ENCODE data around the gene TIPARP.

The TIPARP gene

DNA sequence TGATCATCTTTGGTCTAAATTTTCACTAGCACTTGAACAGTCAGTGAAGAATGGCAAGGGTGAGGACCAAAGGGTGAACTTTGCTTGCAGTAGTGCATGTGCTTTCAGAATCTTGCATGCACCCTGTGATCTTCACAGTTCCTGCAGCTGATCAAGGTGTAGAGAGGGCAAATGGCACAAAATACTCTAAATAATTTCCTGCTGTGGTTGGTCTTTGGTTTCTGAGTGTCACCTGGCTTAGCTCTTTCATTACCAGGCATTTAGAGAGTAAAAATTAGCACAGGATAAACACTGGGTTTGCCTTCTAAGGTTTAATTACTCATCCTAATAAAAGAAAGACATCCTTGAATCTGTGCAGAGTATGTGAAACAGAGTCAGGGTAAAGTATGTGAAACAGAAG is 11.4 kb downstream of the TIPARP start:
- no peak overlapping the region for H2BK15ac ChIP-seq (replicated peaks; ENCODE audit: low read depth)
- H3K27me3 ChIP-seq (ENCODE audit: insufficient read depth, low read length, poor library complexity): no peaks in the 10 kb centered on the region
- H2AK5ac ChIP-seq (ENCODE audit: low read length): no peak overlapping the region
- no peak overlapping the region for H3K56ac ChIP-seq (ENCODE audit: low read length)
- H3K27ac ChIP-seq (ENCODE audit: low read depth, low read length): no peak overlapping the region
- H3K23ac ChIP-seq (ENCODE audit: low read length): no peak overlapping the region
- H3K18ac ChIP-seq (ENCODE audit: low read length): no peak overlapping the region
- no peaks in the 10 kb centered on the region for H3K36me3 ChIP-seq (ENCODE audit: control insufficient read depth, insufficient read depth, low read length)
- H3K4me2 ChIP-seq (ENCODE audit: low read length): no peak overlapping the region
- H3K79me2 ChIP-seq (ENCODE audit: control insufficient read depth, insufficient read depth, low read length): peaks cover 34% of the 10 kb centered on the region
- peaks cover 2% of the 10 kb centered on the region for H3K4me1 ChIP-seq (ENCODE audit: control insufficient read depth, low read depth, low read length)
- no peak overlapping the region for H3K9ac ChIP-seq (ENCODE audit: low read length)
- peaks cover 8% of the 10 kb centered on the region for H3K79me1 ChIP-seq (ENCODE audit: low read length)
- no peak overlapping the region for H2BK5ac ChIP-seq (ENCODE audit: low read length)
- DNase-seq: peak; percentile 21
- no peak overlapping the region for H4K5ac ChIP-seq (ENCODE audit: low read length)
- H2BK120ac ChIP-seq (ENCODE audit: low read depth, low read length): no peak overlapping the region
- no peak overlapping the region for H4K8ac ChIP-seq (ENCODE audit: low read depth, low read length)
- H3K4me3 ChIP-seq (ENCODE audit: low read length): no peak overlapping the region
- H3K4ac ChIP-seq (ENCODE audit: low read depth, low read length): no peak overlapping the region

DNA sequence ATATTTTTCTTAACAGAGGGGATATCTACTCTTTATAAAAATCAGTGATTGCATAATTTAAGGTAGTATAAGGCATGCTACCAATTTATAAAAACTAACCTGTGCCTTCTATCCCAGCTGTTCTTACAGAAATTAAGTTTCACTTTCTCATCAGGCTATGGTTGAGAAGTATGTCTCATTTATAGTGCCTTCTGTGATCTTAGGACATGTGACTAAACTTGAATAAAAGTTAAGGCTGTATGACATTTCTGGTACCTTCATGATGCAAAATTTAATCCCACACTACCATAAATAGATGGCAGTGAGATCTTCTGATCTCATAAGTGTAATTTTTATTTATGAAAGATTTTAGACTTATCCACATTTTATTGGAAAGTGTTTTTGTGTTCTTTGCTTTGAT is 12.6 kb downstream of the TIPARP start:
- Histone ChIP-seq H4K8ac (ENCODE audit: low read depth, low read length) (no peak overlapping the region), H3K4ac (ENCODE audit: low read depth, low read length) (no peak overlapping the region), H3K79me1 (ENCODE audit: low read length) (peaks cover 5% of the 10 kb centered on the region), H3K4me2 (ENCODE audit: low read length) (no peak overlapping the region), H2AK5ac (ENCODE audit: low read length) (no peak overlapping the region), H2BK120ac (ENCODE audit: low read depth, low read length) (no peak overlapping the region), H3K4me3 (ENCODE audit: low read length) (no peak overlapping the region), H3K27ac (ENCODE audit: low read depth, low read length) (no peak overlapping the region), H3K36me3 (ENCODE audit: control insufficient read depth, insufficient read depth, low read length) (no peaks in the 10 kb centered on the region), H2BK15ac (replicated peaks; ENCODE audit: low read depth) (no peak overlapping the region), H3K18ac (ENCODE audit: low read length) (no peak overlapping the region), H3K4me1 (ENCODE audit: control insufficient read depth, low read depth, low read length) (peaks cover 2% of the 10 kb centered on the region), H3K79me2 (ENCODE audit: control insufficient read depth, insufficient read depth, low read length) (peaks cover 28% of the 10 kb centered on the region), H3K27me3 (ENCODE audit: insufficient read depth, low read length, poor library complexity) (no peaks in the 10 kb centered on the region), H3K23ac (ENCODE audit: low read length) (no peak overlapping the region), H3K56ac (ENCODE audit: low read length) (no peak overlapping the region), H4K5ac (ENCODE audit: low read length) (no peak overlapping the region), H3K9ac (ENCODE audit: low read length) (no peak overlapping the region), H2BK5ac (ENCODE audit: low read length) (no peak overlapping the region)
- no peak for DNase-seq

DNA sequence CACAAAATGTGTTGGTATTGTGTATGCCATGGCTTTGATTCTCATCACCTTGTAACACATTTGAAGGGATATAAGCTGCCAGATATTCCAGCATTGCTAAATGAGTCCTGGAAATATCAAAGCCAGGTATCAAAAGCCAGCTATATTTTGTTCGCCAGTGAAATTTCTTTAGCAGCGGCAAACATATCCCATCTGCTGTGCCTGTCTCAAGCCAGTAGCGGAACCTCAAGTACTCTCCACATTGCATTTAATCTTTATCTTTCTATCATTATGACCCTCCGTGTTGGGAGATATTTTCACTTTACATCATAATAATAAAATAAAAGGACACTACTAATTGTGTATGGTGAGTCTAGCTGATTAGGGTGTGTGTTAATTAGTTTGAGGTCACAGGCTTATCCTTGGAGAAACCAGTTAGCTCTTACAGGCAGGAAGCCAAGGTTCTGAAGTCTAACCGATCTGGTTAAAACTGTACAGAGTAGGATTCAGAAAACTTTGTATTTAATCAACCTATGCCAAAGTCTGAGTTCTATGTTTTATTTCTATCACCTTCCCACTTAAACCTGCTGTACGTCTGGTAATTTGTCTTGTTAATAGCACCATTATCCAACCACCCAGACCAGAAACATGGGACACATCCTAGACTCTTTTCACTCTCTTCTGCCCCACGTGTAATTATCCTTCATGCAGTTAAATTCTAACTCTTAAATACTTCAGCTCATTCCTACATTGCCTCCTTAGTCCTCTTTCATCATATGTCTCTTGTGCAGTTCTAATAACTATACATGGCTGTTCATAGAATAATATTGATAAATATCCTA is 14.5 kb downstream of the TIPARP start:
- H2BK120ac ChIP-seq (ENCODE audit: low read depth, low read length): no peak overlapping the region
- H3K27me3 ChIP-seq (ENCODE audit: insufficient read depth, low read length, poor library complexity): no peaks in the 10 kb centered on the region
- no peak overlapping the region for H3K9ac ChIP-seq (ENCODE audit: low read length)
- H3K36me3 ChIP-seq (ENCODE audit: control insufficient read depth, insufficient read depth, low read length): no peaks in the 10 kb centered on the region
- H2BK5ac ChIP-seq (ENCODE audit: low read length): no peak overlapping the region
- no peak overlapping the region for H3K23ac ChIP-seq (ENCODE audit: low read length)
- H3K4ac ChIP-seq (ENCODE audit: low read depth, low read length): no peak overlapping the region
- peaks cover 5% of the 10 kb centered on the region for H3K79me1 ChIP-seq (ENCODE audit: low read length)
- no peak for DNase-seq
- no peak overlapping the region for H2BK15ac ChIP-seq (replicated peaks; ENCODE audit: low read depth)
- H3K18ac ChIP-seq (ENCODE audit: low read length): no peak overlapping the region
- H3K4me1 ChIP-seq (ENCODE audit: control insufficient read depth, low read depth, low read length): peaks cover 2% of the 10 kb centered on the region
- H3K27ac ChIP-seq (ENCODE audit: low read depth, low read length): no peak overlapping the region
- H3K4me2 ChIP-seq (ENCODE audit: low read length): no peak overlapping the region
- no peak overlapping the region for H2AK5ac ChIP-seq (ENCODE audit: low read length)
- no peak overlapping the region for H3K56ac ChIP-seq (ENCODE audit: low read length)
- H4K5ac ChIP-seq (ENCODE audit: low read length): no peak overlapping the region
- H4K8ac ChIP-seq (ENCODE audit: low read depth, low read length): no peak overlapping the region
- WGBS (ENCODE audit: extremely low coverage, insufficient coverage, low lambda C conversion rate): no CpG with 5 or more reads among the region's 7 CpGs
- H3K79me2 ChIP-seq (ENCODE audit: control insufficient read depth, insufficient read depth, low read length): peaks cover 18% of the 10 kb centered on the region
- no peak overlapping the region for H3K4me3 ChIP-seq (ENCODE audit: low read length)

DNA sequence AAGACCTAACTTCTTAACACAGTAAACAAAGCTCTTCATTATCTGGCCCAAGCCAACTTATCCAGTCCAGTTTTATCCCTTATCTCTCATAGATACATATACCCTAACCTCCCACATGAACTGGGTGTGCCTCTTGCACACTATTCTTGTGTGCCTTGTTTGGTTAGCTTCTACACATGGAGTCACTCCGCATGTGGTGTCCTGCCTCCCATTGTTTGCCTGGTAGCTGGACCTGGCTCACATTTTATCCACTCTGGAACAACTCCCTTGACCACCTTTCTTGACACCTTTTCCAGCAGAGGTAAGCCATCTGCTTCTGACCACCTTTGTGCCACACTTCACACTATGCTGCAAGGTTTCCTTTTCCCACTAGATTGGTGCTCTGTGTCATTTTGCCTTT is 15.2 kb downstream of the TIPARP start:
- no peak overlapping the region for H3K4me2 ChIP-seq (ENCODE audit: low read length)
- H3K36me3 ChIP-seq (ENCODE audit: control insufficient read depth, insufficient read depth, low read length): peaks cover 1% of the 10 kb centered on the region
- no peak overlapping the region for H4K5ac ChIP-seq (ENCODE audit: low read length)
- no peak overlapping the region for H2BK120ac ChIP-seq (ENCODE audit: low read depth, low read length)
- DNase-seq: no peak
- no peak overlapping the region for H3K4ac ChIP-seq (ENCODE audit: low read depth, low read length)
- H4K8ac ChIP-seq (ENCODE audit: low read depth, low read length): no peak overlapping the region
- no peak overlapping the region for H3K18ac ChIP-seq (ENCODE audit: low read length)
- no peak overlapping the region for H3K4me3 ChIP-seq (ENCODE audit: low read length)
- H3K79me1 ChIP-seq (ENCODE audit: low read length): peaks cover 5% of the 10 kb centered on the region
- peaks cover 18% of the 10 kb centered on the region for H3K79me2 ChIP-seq (ENCODE audit: control insufficient read depth, insufficient read depth, low read length)
- H3K27ac ChIP-seq (ENCODE audit: low read depth, low read length): no peak overlapping the region
- H2BK15ac ChIP-seq (replicated peaks; ENCODE audit: low read depth): no peak overlapping the region
- WGBS (ENCODE audit: extremely low coverage, insufficient coverage, low lambda C conversion rate): no CpG with 5 or more reads among the region's 1 CpG
- no peak overlapping the region for H2AK5ac ChIP-seq (ENCODE audit: low read length)
- no peak overlapping the region for H3K9ac ChIP-seq (ENCODE audit: low read length)
- no peak overlapping the region for H3K56ac ChIP-seq (ENCODE audit: low read length)
- no peak overlapping the region for H3K23ac ChIP-seq (ENCODE audit: low read length)
- no peaks in the 10 kb centered on the region for H3K27me3 ChIP-seq (ENCODE audit: insufficient read depth, low read length, poor library complexity)
- H2BK5ac ChIP-seq (ENCODE audit: low read length): no peak overlapping the region
- peaks cover 2% of the 10 kb centered on the region for H3K4me1 ChIP-seq (ENCODE audit: control insufficient read depth, low read depth, low read length)

DNA sequence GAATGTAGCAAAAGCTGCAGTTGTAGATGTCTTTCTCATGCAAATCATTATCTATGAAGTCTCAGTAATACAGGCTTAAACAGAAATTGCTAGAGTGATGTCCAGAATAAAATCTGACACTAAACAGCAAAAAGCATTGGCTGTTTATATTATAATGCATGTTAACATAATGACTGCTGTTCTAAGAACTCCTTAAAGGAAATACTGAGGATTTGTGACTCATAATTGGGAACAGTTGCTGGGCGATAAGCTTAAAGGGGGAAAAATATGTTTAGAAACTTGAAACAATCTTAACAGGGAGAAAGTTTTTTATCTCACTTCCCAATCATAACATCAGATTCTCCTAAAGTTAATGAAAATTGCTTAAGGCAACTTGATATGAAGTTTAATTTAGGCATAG is 17.5 kb downstream of the TIPARP start:
- Histone ChIP-seq H3K4me3 (ENCODE audit: low read length) (no peak overlapping the region), H3K18ac (ENCODE audit: low read length) (no peak overlapping the region)

DNA sequence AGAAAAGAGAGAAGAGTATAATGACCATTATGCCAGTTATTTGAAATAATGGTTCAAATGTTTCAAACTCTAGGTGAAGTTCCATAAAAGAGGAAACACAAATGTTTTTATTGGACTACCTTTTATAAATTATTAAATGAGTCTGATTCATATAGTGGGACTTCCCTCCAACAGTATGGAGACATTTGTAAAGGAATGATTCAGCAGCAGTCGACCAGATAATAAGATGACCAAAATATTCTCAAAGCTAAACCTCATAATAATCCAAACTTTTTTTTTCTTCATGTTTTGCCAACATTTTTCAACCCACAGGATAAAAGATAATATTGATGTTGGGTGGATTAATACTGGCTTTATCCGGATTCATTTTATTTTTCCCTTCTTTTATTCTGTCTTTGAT is 18.8 kb downstream of the TIPARP start:
- H3K9ac ChIP-seq (ENCODE audit: low read length): no peak overlapping the region
- WGBS (ENCODE audit: extremely low coverage, insufficient coverage, low lambda C conversion rate): no CpG with 5 or more reads among the region's 2 CpGs
- H3K79me2 ChIP-seq (ENCODE audit: control insufficient read depth, insufficient read depth, low read length): peaks cover 7% of the 10 kb centered on the region
- H3K23ac ChIP-seq (ENCODE audit: low read length): no peak overlapping the region
- no peak overlapping the region for H3K4me3 ChIP-seq (ENCODE audit: low read length)
- no peak overlapping the region for H4K5ac ChIP-seq (ENCODE audit: low read length)
- H3K4me2 ChIP-seq (ENCODE audit: low read length): no peak overlapping the region
- DNase-seq: no peak
- H2BK120ac ChIP-seq (ENCODE audit: low read depth, low read length): no peak overlapping the region
- H3K56ac ChIP-seq (ENCODE audit: low read length): no peak overlapping the region
- H3K36me3 ChIP-seq (ENCODE audit: control insufficient read depth, insufficient read depth, low read length): peaks cover 1% of the 10 kb centered on the region
- H2BK15ac ChIP-seq (replicated peaks; ENCODE audit: low read depth): no peak overlapping the region
- no peaks in the 10 kb centered on the region for H3K4me1 ChIP-seq (ENCODE audit: control insufficient read depth, low read depth, low read length)
- H3K18ac ChIP-seq (ENCODE audit: low read length): no peak overlapping the region
- no peak overlapping the region for H2BK5ac ChIP-seq (ENCODE audit: low read length)
- no peaks in the 10 kb centered on the region for H3K27me3 ChIP-seq (ENCODE audit: insufficient read depth, low read length, poor library complexity)
- H3K27ac ChIP-seq (ENCODE audit: low read depth, low read length): no peak overlapping the region
- no peak overlapping the region for H4K8ac ChIP-seq (ENCODE audit: low read depth, low read length)
- no peak overlapping the region for H2AK5ac ChIP-seq (ENCODE audit: low read length)
- H3K79me1 ChIP-seq (ENCODE audit: low read length): peaks cover 3% of the 10 kb centered on the region
- H3K4ac ChIP-seq (ENCODE audit: low read depth, low read length): no peak overlapping the region

More for the DNA sequence above, 17.5 kb downstream of the TIPARP start:
- WGBS (ENCODE audit: extremely low coverage, insufficient coverage, low lambda C conversion rate): no CpG with 5 or more reads among the region's 1 CpG
- no peak for DNase-seq
- no peak overlapping the region for H2BK120ac ChIP-seq (ENCODE audit: low read depth, low read length)
- H3K56ac ChIP-seq (ENCODE audit: low read length): no peak overlapping the region
- H3K4me2 ChIP-seq (ENCODE audit: low read length): no peak overlapping the region
- no peak overlapping the region for H3K27ac ChIP-seq (ENCODE audit: low read depth, low read length)
- H2BK15ac ChIP-seq (replicated peaks; ENCODE audit: low read depth): no peak overlapping the region
- H3K9ac ChIP-seq (ENCODE audit: low read length): no peak overlapping the region
- H3K79me2 ChIP-seq (ENCODE audit: control insufficient read depth, insufficient read depth, low read length): peaks cover 10% of the 10 kb centered on the region
- H3K4me1 ChIP-seq (ENCODE audit: control insufficient read depth, low read depth, low read length): no peaks in the 10 kb centered on the region
- no peak overlapping the region for H3K4ac ChIP-seq (ENCODE audit: low read depth, low read length)
- no peak overlapping the region for H4K8ac ChIP-seq (ENCODE audit: low read depth, low read length)
- H2AK5ac ChIP-seq (ENCODE audit: low read length): no peak overlapping the region
- no peak overlapping the region for H2BK5ac ChIP-seq (ENCODE audit: low read length)
- H4K5ac ChIP-seq (ENCODE audit: low read length): no peak overlapping the region
- H3K23ac ChIP-seq (ENCODE audit: low read length): no peak overlapping the region
- H3K27me3 ChIP-seq (ENCODE audit: insufficient read depth, low read length, poor library complexity): no peaks in the 10 kb centered on the region
- H3K79me1 ChIP-seq (ENCODE audit: low read length): peaks cover 5% of the 10 kb centered on the region
- peaks cover 1% of the 10 kb centered on the region for H3K36me3 ChIP-seq (ENCODE audit: control insufficient read depth, insufficient read depth, low read length)

Measured in mesendoderm (in vitro differentiated cells).